ENCODE measurements around the gene RBM18.

RBM18 gene

DNA sequence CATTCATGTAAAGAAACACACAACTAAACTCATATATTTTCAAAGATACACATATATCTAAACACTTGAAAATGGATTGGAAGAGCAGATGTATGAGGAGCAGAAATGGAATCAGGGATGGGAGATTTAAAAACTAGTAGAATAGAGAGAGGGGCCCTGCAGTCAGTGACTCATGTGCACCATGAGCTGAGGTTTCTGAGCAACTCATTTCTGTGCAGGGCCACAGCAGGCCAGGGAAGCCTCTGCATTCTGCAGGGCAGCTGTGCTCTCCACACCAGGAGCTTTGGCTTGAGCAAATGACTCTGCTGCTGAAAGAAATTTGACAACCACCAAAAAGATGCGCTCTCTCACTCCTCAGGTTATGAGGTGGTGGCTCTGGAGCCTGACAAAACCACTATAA lies 63.0 kb downstream of the RBM18 start:
- DNase-seq = no peak

DNA sequence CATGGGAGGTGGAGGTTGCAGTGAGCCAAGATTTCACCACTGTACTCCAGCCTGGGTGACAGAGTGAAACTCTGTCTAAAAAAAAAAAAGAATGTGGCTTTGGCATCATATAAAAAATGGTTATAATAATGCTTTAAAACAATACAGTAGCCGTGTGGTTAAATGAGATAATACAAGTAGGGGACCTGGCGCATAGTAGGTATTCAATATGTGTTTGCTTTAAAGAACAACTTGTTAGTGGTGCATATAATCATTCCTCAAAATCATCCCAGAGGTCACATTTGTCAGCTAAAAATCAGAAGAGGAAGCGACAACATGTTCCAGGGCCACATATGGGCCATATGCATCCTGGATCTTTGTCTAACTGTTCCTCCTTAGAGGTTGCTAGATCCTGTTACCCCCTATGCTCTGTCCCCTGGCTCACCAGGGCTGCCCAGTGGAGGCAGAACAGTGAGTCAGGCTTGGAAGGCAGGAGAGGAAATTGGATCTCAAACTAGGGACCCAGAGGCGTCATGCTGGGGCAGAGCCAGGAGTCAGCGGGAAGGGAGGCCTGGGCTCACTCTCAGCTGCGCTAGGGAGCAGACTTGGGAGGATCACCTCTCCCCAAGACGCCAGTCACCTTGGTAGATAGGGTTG lies 63.6 kb downstream of the RBM18 start:
- no peak for DNase-seq

DNA sequence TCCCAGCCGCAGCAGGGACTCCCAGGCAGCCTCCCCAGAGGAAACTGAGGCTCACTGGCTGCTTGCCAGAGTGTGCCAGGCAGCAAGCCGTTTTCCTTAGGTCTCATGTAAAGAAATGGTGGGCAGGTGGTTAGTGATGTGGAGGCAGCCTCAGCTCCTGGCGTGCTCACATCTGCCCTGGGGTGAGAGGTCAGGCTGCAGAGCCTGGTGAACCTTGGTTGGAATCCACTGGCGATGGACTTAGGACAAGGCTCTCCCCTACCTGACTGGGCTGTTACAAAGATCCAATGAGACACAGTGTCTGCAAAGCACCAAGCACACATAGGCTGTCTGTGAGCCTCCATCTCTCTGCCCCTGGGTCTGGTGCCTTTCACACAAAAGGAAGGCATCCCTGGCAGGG lies 66.8 kb downstream of the RBM18 start:
- DNase-seq = no peak

DNA sequence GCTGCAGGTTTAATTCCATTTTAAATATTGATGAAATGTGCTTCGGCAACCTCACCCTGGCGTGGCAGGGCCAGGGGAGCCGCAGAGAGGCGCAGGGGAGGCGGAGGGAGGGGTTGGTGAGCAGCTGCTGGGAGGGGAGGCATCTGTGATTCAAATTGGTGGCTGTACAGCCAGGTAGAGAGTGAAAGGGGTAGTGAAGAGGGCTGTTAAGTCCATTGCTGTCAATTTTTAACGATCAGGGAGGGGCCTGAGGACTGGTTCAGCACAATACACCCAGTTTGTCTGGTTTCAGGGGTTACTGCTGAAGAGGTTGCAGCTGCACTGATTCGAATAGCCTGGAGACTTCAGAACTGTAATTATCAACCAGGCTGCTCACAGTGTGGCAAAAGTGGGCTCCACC lies 67.2 kb downstream of the RBM18 start:
- DNase-seq = no peak

DNA sequence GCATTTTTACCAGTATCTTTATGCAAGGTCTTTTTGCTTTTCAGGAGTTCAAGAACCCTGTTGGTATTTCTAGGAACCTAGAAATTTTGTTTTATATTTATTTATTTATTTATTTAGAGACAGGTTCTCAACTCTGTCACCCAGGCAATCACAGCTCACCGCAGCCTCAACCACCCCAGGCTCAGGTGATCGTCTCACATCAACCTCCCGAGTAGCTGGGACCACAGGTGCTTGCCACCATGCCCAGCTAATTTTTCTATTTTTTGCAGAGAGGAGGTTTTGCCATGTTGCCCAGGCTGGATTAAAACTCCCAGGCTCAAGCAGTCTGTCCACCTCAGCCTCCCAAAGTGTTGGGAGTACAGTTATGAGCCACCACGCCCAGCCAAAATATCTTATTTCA lies 68.8 kb downstream of the RBM18 start:
- DNase-seq = no peak

DNA sequence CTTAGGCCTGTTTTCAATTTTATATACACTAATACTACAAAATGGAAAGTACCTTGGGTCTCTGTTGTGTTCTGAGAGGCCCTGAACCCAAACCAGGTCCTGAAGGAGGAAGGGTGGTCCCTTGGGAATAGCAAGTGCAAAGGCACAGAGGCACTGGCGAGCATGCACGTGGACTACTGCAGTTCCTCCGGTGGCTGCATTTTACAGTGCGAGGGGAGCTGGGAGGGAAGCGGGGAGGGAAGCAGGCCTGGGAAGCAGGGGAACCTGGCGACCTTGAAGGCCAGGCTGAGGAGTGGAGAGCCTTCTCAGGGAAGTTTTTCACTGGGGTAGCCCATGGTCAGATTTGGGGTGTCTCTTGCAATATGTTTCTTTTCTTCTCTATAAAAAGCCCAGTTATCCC lies 71.0 kb downstream of the RBM18 start:
- DNase-seq = no peak

DNA sequence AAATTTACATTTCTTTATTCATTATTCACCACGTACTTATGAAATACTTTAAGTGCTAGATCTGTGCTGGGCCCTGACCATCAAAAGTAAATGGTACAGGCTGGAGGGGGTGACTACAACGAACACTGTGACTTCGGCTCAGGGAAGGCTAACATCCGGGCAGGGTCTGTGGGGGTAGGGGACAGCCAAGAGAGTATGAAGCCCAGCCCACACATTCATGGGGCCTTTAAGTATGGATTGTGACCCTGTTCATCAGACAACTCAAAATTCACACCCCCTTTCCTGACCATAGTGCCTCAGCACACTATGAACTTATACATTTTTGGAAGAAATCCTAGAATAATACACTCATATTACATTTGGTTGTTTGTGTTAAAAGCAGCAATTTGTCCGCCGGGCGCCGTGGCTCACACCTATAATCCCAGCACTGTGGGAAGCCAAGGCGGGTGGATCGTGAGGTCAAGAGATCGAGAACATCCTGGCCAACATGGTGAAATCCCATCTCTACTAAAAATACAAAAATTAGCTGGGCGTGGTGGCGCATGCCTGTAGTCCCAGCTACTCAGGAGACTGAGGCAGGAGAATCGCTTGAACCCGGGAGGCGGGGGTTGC lies 71.6 kb downstream of the RBM18 start:
- DNase-seq = no peak

DNA sequence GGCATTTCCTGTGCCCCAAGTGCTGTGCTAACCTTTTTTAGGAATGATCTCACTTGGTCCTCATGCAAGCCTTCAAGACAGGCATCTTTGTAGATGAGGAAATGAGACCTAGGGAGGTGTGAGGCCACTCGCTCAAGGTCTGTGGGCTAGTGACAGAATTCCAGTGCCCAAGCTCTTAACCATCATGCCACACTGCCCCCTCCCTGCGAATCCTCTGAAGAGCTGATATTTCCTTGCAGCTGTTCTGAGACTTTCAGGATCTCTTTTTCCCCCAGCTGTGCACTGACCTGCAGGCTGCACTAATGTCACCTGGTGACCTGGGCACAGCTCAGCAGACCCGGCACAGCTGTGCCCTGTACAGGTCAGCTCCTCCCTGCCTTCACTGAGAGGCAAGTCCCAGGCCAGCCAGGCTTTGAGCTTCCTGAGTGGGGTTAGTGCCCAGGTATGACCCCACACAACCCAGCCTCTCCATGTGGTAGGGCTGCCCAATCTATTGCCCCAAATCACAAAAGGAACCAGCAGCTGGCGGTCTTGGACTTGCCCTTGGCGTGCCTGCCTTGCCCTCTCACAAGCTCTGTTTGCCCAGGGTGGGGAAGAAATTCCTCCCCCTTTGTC lies 72.3 kb downstream of the RBM18 start:
- DNase-seq = peak; percentile 6

DNA sequence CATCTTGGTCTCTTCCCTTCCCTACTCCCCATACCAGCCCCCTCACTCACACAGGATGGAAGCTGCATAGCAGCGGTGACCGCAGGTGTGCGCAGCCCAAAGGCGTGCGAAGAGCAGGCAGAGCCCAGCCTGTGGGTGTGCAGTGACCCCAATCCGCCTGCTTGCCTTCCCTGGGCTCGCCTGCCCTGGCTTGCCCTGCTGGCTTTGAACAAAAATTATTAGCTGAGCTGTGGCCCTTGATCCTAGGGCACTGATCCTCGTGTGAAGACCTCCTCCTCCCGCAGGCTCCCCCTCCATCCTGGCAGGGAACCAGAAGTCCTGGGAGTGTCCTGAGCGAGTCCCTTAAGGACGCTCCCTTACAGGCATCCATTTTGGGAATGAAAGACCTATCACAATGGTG lies 73.1 kb downstream of the RBM18 start:
- DNase-seq = no peak

DNA sequence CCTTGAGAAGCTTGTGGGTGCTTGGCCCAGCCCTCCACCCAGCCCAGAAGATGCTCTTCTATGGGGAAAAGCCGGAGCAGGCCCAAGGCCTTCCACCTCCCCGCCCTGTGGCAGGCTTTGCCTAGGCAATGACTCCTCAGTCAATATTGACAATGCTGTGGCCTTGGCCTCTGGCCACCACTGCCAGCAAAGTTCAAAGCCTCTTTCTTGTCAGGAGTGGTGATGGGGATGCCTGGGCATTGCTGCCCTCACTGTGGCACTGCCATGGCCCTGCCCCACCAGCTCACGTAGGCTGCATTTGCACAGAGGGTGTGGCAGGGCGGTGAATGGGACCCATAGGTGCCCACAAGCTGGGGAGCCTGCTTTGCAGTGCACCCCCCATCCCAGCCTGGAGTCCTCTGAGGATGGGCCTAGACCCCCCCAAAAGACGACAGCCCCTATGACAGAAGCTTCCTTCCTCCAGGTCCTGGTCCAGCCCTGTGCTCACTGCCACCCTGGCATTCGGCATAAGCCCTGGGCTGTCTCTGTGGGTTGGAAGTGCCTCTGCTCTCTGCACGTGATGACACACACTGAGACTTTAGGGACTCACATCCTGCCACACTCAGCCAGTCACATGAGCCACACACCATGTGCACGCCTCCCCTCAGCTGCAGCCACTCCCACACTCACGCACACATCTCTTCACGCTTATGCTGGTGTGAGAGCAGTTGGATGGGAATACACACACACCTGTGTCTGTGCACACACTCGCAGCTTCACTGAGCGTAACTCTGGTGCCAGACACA lies 73.9 kb downstream of the RBM18 start:
- DNase-seq = no peak

DNA sequence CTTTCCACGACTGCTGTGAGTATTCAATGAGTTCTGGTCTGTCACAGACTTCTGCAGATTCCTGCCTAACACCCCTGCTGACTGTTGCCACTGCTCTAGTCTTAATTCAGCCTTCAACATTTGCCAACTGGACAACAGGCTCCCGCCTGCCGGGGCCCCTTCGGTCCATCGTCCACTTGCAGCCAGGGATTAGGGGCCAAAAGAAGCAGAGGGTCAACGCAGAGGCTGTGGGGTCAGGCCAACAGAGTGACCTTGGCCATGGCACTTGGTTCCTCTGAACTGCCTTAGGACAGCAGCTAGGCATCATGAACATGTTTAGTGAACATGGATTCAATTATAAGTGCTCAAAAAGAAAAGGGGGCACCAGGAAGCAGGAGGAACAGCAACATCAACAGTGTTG lies 76.3 kb downstream of the RBM18 start:
- DNase-seq = no peak

All from OCI-M1 (cell line).